ENCODE results near the gene GZMM.

Gene GZMM

DNA sequence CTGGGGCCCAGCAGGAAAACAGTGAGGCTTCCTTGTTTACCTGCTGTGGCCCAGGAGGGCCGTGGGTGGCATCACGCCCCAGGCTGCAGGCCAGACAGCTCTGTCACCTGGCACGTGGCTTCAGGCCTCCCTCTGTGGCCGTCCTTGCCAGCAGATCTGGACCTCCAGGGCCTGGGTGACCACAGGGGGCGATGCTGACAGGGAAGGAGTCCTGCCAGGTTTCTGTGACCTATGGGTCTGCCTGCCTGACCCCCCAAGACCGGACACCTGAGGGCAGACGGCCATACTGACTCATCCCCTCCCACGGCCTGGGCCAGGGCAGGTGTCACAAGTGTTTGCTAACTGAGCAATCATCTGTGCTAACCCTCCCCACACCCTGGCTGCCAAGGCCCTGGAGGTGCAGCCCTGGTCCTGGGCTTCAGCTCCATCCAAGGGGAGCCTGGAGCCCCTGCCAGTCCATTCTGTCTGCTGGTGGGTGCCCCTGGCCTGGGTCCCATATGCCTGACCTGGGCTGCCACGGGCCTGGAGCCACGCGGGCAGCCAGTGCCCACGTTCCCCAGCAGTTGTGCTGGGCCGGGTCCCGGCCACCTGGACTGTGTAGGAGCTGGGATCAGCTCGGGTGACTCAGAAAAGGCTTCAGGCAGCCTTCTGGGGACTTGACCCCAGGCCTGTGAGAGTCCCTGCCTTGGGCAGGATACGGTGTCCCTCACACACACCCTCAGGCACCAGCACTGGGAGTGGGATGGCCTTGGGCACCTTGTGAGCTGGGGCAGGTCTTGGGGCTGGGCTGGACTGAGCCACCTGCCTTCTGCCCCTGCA is 8.6 kb upstream of the GZMM start:
- no peak for DNase-seq

GRCh38 chr19:536031-536880 is 7.6 kb upstream of the GZMM start:
- DNase-seq: no peak

- no peak for DNase-seq
Observed at GRCh38 chr19:536881-537404, 6.9 kb upstream of the GZMM start.

DNA sequence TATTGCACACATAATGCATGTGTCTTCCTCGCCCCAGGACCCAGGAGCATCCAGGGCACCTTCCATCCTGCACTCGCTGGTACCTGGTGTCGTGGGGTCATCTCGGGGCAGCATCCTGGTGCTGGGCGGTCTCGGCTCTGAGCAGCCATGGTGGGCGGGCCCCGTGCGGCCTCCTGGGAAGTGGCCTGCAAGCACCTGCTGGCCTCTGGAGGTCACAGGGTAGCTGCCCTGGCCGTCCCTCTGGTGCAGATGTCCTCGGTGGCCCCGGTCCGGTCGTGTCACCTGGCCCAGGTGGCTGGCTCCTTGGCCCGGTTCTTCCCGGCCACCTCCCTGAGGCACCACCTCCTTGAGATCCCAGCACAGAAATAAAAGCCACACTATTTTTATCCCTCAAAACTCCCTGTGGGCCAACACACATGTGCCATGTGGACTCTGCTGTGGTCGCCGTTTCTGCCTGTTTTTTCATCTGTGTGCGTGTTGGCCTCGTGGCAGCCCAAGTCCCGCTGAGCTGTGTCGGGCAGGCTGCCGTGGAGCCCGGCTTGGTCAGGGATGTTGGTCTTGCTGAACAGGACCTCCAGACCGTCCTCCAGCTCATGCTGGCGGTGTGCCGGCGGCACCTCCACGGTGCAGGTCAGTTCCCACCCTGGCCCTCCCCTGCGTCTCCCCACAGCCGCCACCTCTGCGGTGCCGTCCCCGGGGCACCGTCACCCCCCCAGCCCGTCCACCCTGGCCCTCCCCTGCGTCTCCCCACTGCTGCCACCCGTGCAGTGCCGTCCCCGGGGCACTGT is 5.0 kb upstream of the GZMM start:
- no peak for DNase-seq

DNA sequence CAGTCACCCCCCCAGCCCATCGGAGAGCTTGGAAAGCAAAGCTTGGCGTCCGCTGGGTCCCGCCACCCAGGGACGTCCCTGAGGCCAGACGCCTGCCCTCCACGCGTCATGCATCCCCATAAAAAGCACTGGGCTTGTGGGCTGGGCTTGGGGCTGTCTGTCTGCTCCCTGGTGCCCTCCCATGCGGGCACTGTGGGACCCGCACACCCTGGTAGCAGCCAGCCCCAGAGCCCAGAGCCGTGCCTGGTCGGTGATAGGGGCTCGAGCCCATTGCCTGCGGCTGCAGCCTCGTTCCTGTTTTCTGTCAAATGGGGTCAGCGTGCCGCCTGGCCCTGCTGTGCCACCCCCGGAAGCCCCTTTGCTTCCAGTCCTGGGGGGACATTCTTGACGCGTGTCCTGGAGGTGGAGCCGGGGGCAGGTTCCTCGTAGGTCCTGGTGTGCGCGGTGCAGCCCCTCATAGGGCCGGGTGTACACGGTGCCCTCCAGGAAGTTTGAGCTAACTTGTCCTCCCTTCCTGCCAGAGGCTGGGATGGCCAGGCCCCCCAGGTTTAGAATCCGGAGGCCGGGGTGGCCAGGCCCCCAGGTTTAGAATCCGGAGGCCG is 4.3 kb upstream of the GZMM start:
- no peak for DNase-seq

GRCh38 chr19:540867-541637 is 2.8 kb upstream of the GZMM start:
- no peak for DNase-seq

GRCh38 chr19:541699-542098 is 2.2 kb upstream of the GZMM start:
- no peak for DNase-seq

DNA sequence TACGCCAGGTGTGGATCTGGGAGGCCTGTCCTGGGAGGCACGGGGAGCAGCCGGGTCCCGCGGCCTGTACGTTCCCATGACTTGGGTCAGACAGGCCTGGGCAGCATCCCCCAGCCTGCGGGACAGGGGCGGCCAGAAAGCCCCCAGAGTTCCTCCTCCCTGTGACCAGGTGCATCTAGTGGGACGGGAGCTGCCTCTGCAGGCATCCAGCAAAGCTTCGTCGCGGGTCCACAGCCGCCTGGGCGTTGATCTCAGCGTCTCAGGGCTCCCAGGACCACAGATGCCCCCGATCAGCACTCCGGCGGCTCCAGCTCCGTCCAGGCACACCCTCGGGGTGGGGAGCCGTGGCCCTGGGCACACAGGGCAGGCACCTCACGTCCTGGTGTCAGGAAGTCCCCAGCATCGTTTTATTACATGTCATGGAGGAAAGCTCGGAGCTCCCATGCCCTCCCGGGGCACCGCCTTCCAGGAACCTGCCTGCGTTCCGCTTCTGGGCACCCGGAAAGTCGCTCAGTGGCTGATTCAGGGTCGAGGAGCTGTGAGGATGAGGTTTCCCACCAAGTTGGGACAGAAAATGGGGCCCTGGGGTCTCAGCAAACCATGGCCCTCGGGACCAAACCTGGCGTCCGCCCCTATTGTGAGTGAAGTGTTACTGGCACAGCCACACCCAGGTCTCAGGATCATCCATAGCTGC is 1.5 kb upstream of the GZMM start:
- no peak for DNase-seq

DNA sequence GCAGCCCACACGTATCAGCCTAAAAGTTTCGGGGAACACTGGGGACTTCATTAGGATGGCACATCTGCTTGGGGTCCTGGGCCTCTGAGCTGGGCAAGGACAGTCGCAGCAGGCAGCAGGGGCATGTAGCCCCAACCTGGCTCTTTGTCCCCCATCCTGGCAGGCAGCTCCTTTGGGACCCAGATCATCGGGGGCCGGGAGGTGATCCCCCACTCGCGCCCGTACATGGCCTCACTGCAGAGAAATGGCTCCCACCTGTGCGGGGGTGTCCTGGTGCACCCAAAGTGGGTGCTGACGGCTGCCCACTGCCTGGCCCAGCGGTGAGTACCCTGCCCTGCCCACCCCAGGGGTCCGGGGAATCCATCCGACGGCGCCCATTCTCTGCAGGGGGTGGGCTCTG is 3.3 kb downstream of the GZMM start:
- no peak for DNase-seq

GRCh38 chr19:547836-548720 is 4.2 kb downstream of the GZMM start:
- DNase-seq: no peak

GRCh38 chr19:548886-549830 is 5.3 kb downstream of the GZMM start:
- DNase-seq: no peak

DNA sequence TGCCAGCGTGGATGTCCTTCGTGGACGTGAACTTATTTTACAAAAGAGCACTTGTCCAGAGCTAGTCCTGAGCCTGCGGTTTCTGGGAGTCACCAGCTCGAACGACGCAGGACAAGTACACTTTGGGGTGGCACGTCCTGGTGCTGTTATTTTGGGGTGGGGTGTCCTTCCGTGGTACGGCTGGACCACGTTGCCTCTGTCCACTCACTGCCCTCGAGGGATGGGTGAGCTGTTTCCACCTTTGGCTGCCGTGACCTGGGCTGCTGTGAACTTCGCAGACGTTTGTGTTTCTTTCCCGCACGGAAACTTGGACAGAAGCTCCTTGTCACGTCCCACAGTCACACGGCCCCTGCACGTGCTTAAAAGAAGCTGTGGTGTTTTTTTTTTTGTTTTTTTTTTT is 11.0 kb downstream of the GZMM start:
- DNase-seq: no peak

DNA sequence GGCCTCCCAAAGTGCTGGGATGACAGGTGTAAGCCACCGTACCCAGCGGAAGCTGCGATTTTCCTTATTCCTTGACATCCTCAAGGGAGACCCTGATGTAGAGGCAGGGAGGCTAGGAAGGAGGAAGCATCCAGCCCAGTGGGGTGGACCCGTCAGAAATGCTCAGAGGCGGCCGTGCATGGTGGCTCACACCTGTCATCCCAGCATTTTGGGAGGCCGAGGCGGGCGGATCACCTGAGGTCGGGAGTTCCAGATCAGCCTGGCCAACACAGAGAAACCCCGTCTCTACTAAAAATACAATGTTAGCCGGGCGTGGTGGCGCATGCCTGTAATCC is 11.6 kb downstream of the GZMM start:
- DNase-seq: no peak

GRCh38 chr19:556611-557382 is 12.9 kb downstream of the GZMM start:
- DNase-seq: no peak

- no peak for DNase-seq
Observed at GRCh38 chr19:558770-559439, 15.1 kb downstream of the GZMM start.

GRCh38 chr19:560121-560520 is 16.3 kb downstream of the GZMM start:
- DNase-seq: no peak

GRCh38 chr19:566403-566802 is 22.6 kb downstream of the GZMM start:
- no peak for DNase-seq

- DNase-seq: no peak
Observed at GRCh38 chr19:566844-567243, 23.0 kb downstream of the GZMM start.

Measured in NCI-H1105 (cell line).